ENCODE measurements around the gene CFAP141.

Gene CFAP141

GRCh38 chr1:154192476-154192875 lies 13.7 kb downstream of the CFAP141 start:
- Histone ChIP-seq H2AFZ (ENCODE audit: low read depth, low read length) (no peak overlapping the region), H3K4me1 (ENCODE audit: low read length) (peaks cover 10% of the 10 kb centered on the region; the same call in 1 of the 2 replicates), H3K36me3 (replicated peaks; ENCODE audit: low read depth, low read length) (no peaks in the 10 kb centered on the region), H3K4me2 (ENCODE audit: low read length) (no peak overlapping the region), H3K27ac (ENCODE audit: low read length) (no peak overlapping the region), H3K9me3 (ENCODE audit: insufficient read depth, low read length) (no peaks in the 10 kb centered on the region), H4K20me1 (ENCODE audit: insufficient read depth, low read length) (no peaks in the 10 kb centered on the region), H3K79me2 (ENCODE audit: low read length) (no peaks in the 10 kb centered on the region), H3K27me3 (ENCODE audit: low read depth, low read length) (peaks cover 52% of the 10 kb centered on the region), H3K4me3 (ENCODE audit: low read length) (no peak overlapping the region), H3K9ac (ENCODE audit: low read length) (no peak overlapping the region)
- TF ChIP-seq EZH2phosphoT487 (IDR thresholded peaks at IDR 0.05; ENCODE audit: low read depth) = no peak
- TF ChIP-seq, protein P1, sequence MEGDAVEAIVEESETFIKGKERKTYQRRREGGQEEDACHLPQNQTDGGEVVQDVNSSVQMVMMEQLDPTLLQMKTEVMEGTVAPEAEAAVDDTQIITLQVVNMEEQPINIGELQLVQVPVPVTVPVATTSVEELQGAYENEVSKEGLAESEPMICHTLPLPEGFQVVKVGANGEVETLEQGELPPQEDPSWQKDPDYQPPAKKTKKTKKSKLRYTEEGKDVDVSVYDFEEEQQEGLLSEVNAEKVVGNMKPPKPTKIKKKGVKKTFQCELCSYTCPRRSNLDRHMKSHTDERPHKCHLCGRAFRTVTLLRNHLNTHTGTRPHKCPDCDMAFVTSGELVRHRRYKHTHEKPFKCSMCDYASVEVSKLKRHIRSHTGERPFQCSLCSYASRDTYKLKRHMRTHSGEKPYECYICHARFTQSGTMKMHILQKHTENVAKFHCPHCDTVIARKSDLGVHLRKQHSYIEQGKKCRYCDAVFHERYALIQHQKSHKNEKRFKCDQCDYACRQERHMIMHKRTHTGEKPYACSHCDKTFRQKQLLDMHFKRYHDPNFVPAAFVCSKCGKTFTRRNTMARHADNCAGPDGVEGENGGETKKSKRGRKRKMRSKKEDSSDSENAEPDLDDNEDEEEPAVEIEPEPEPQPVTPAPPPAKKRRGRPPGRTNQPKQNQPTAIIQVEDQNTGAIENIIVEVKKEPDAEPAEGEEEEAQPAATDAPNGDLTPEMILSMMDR (IDR thresholded peaks at IDR 0.05; ENCODE audit: low read depth, low read length) = no peak

- no peak for TF ChIP-seq EZH2phosphoT487 (IDR thresholded peaks at IDR 0.05; ENCODE audit: low read depth)
- TF ChIP-seq, protein P1 (IDR thresholded peaks at IDR 0.05; ENCODE audit: low read depth, low read length) = no peak
- H2AFZ ChIP-seq (ENCODE audit: low read depth, low read length) = 0 out of 2 replicates have a peak within 1 kb of the TSS, but pooled peaks have one; percentile 22
- H3K4me3 ChIP-seq (ENCODE audit: low read length) = no peak within 1 kb of the TSS
- H3K9ac ChIP-seq (ENCODE audit: low read length) = no peak within 1 kb of the TSS
- no peaks in the 10 kb centered on the region for H3K9me3 ChIP-seq (ENCODE audit: insufficient read depth, low read length)
- H4K20me1 ChIP-seq (ENCODE audit: insufficient read depth, low read length) = no peaks in the 10 kb centered on the region
- H3K27ac ChIP-seq (ENCODE audit: low read length) = no peak within 1 kb of the TSS
- H3K79me2 ChIP-seq (ENCODE audit: low read length) = no peaks in the 10 kb centered on the region
- no peak within 1 kb of the TSS for H3K4me2 ChIP-seq (ENCODE audit: low read length)
- no peaks in the 10 kb centered on the region for H3K36me3 ChIP-seq (replicated peaks; ENCODE audit: low read depth, low read length)
- peaks cover 10% of the 10 kb centered on the region; the same call in 1 of the 2 replicates for H3K4me1 ChIP-seq (ENCODE audit: low read length)
- H3K27me3 ChIP-seq (ENCODE audit: low read depth, low read length) = peaks cover 57% of the 10 kb centered on the region
Observed at GRCh38 chr1:154191990-154192461, 14.1 kb downstream of the CFAP141 start, which contains the start of gene TPM3. TSS of gene TPM3 (minus strand) at chr1:154192100. CDS start at chr1:154192018, 82 bp downstream.

GRCh38 chr1:154190550-154190949 lies 15.6 kb downstream of the CFAP141 start:
- no peaks in the 10 kb centered on the region for H3K79me2 ChIP-seq (ENCODE audit: low read length)
- peaks cover 65% of the 10 kb centered on the region for H3K27me3 ChIP-seq (ENCODE audit: low read depth, low read length)
- H3K9me3 ChIP-seq (ENCODE audit: insufficient read depth, low read length) = no peaks in the 10 kb centered on the region
- TF ChIP-seq, protein P1 (IDR thresholded peaks at IDR 0.05; ENCODE audit: low read depth, low read length) = no peak
- no peak for TF ChIP-seq EZH2phosphoT487 (IDR thresholded peaks at IDR 0.05; ENCODE audit: low read depth)
- no peak overlapping the region for H3K4me2 ChIP-seq (ENCODE audit: low read length)
- no peak overlapping the region for H3K27ac ChIP-seq (ENCODE audit: low read length)
- peaks cover 10% of the 10 kb centered on the region; the same call in 1 of the 2 replicates for H3K4me1 ChIP-seq (ENCODE audit: low read length)
- no peak overlapping the region for H2AFZ ChIP-seq (ENCODE audit: low read depth, low read length)
- no peaks in the 10 kb centered on the region for H3K36me3 ChIP-seq (replicated peaks; ENCODE audit: low read depth, low read length)
- no peak overlapping the region for H3K4me3 ChIP-seq (ENCODE audit: low read length)
- no peaks in the 10 kb centered on the region for H4K20me1 ChIP-seq (ENCODE audit: insufficient read depth, low read length)
- no peak overlapping the region for H3K9ac ChIP-seq (ENCODE audit: low read length)

- Histone ChIP-seq H3K4me2 (ENCODE audit: low read length) (no peak overlapping the region), H3K4me1 (ENCODE audit: low read length) (no peaks in the 10 kb centered on the region), H3K9me3 (ENCODE audit: insufficient read depth, low read length) (no peaks in the 10 kb centered on the region), H3K27me3 (ENCODE audit: low read depth, low read length) (peaks cover 33% of the 10 kb centered on the region), H3K27ac (ENCODE audit: low read length) (no peak overlapping the region), H3K79me2 (ENCODE audit: low read length) (peaks cover 10% of the 10 kb centered on the region), H2AFZ (ENCODE audit: low read depth, low read length) (no peak overlapping the region), H3K36me3 (replicated peaks; ENCODE audit: low read depth, low read length) (no peaks in the 10 kb centered on the region), H4K20me1 (ENCODE audit: insufficient read depth, low read length) (peaks cover 1% of the 10 kb centered on the region; the same call in 1 of the 2 replicates), H3K4me3 (ENCODE audit: low read length) (no peak overlapping the region), H3K9ac (ENCODE audit: low read length) (no peak overlapping the region)
- no peak for TF ChIP-seq EZH2phosphoT487 (IDR thresholded peaks at IDR 0.05; ENCODE audit: low read depth)
- TF ChIP-seq, protein P1 (IDR thresholded peaks at IDR 0.05; ENCODE audit: low read depth, low read length) = no peak
Observed at GRCh38 chr1:154186852-154187501, 19.2 kb downstream of the CFAP141 start.
